Measurements from ENCODE around the gene GAPT. TPM values are rescaled to one million over a fixed set of nuclear protein-coding genes. Genes with fewer than 3 reads are reported as not detected.

GAPT gene
- total RNA-seq, 1 experiment from 2014 or later: not detected

- Histone ChIP-seq H3K27ac (peak overlapping the region; percentile 96), H3F3A (ENCODE audit: insufficient read depth, low read depth) (peaks cover 93% of the 10 kb centered on the region), H3K9me3 (ENCODE audit: insufficient read depth, low read depth) (no peaks in the 10 kb centered on the region), H3K36me3 (ENCODE audit: low read depth) (peaks cover 87% of the 10 kb centered on the region), H3K4me1 (replicated peaks; ENCODE audit: insufficient read depth) (peaks cover 38% of the 10 kb centered on the region), H3K9me2 (ENCODE audit: insufficient read depth) (no peaks in the 10 kb centered on the region), H3K27me3 (ENCODE audit: insufficient read depth, low read depth) (no peaks in the 10 kb centered on the region), H2AFZ (no peak overlapping the region), H4K20me1 (ENCODE audit: insufficient read depth) (peaks cover 51% of the 10 kb centered on the region), H3K79me2 (ENCODE audit: low read depth) (peaks cover 70% of the 10 kb centered on the region), H3K4me2 (peak overlapping the region; percentile 92), H3K4me3 (peak overlapping the region; percentile 90)
- no peak for DNase-seq
- CTCF ChIA-PET: no interaction called here
- intact Hi-C loops (cut with micrococcal nuclease; ENCODE audit: unreplicated experiment): no loop called here
- no peak for TF ChIP-seq EZH2 (IDR thresholded peaks at IDR 0.05; ENCODE audit: low read depth)
- TF ChIP-seq, protein P1, sequence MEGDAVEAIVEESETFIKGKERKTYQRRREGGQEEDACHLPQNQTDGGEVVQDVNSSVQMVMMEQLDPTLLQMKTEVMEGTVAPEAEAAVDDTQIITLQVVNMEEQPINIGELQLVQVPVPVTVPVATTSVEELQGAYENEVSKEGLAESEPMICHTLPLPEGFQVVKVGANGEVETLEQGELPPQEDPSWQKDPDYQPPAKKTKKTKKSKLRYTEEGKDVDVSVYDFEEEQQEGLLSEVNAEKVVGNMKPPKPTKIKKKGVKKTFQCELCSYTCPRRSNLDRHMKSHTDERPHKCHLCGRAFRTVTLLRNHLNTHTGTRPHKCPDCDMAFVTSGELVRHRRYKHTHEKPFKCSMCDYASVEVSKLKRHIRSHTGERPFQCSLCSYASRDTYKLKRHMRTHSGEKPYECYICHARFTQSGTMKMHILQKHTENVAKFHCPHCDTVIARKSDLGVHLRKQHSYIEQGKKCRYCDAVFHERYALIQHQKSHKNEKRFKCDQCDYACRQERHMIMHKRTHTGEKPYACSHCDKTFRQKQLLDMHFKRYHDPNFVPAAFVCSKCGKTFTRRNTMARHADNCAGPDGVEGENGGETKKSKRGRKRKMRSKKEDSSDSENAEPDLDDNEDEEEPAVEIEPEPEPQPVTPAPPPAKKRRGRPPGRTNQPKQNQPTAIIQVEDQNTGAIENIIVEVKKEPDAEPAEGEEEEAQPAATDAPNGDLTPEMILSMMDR (conservative IDR thresholded peaks at IDR 0.05): no peak
- BruUV-seq (replicated peaks): no TSS peak
- POLR2A ChIA-PET (ENCODE audit: unreplicated experiment): interaction anchor here (0.8 kb wide), 1 partner anchor 613 kb away, joined by 8 read pairs; no protein-coding TSS in a partner anchor
Measured at GRCh38 chr5:58455066-58455465, 36.2 kb upstream of the GAPT start.

- H3K27ac ChIP-seq: peak overlapping the region; percentile 96
- peaks cover 70% of the 10 kb centered on the region for H3K79me2 ChIP-seq (ENCODE audit: low read depth)
- no peaks in the 10 kb centered on the region for H3K9me2 ChIP-seq (ENCODE audit: insufficient read depth)
- H3K4me2 ChIP-seq: peak overlapping the region; percentile 92
- H3K4me1 ChIP-seq (replicated peaks; ENCODE audit: insufficient read depth): peaks cover 38% of the 10 kb centered on the region
- DNase-seq: no peak
- no peaks in the 10 kb centered on the region for H3K9me3 ChIP-seq (ENCODE audit: insufficient read depth, low read depth)
- POLR2A ChIA-PET (ENCODE audit: unreplicated experiment): interaction anchor here (0.7 to 0.8 kb wide), 2 partner anchors 613 to 625 kb away, joined by 4 to 8 read pairs; no protein-coding TSS in a partner anchor
- H3F3A ChIP-seq (ENCODE audit: insufficient read depth, low read depth): peaks cover 88% of the 10 kb centered on the region
- H3K36me3 ChIP-seq (ENCODE audit: low read depth): peaks cover 83% of the 10 kb centered on the region
- peaks cover 51% of the 10 kb centered on the region for H4K20me1 ChIP-seq (ENCODE audit: insufficient read depth)
- peak overlapping the region; percentile 90 for H3K4me3 ChIP-seq
- H2AFZ ChIP-seq: no peak overlapping the region
- TF ChIP-seq, protein P1 (conservative IDR thresholded peaks at IDR 0.05): no peak
- no peak for TF ChIP-seq EZH2 (IDR thresholded peaks at IDR 0.05; ENCODE audit: low read depth)
- BruUV-seq (replicated peaks): no TSS peak
- H3K27me3 ChIP-seq (ENCODE audit: insufficient read depth, low read depth): no peaks in the 10 kb centered on the region
- intact Hi-C loops (cut with micrococcal nuclease; ENCODE audit: unreplicated experiment): no loop called here
- CTCF ChIA-PET: interaction anchor here (0.6 kb wide), 1 partner anchor 381 kb away, joined by 3 read pairs; no protein-coding TSS in a partner anchor
Measured at GRCh38 chr5:58455480-58455879, 35.8 kb upstream of the GAPT start.

DNA sequence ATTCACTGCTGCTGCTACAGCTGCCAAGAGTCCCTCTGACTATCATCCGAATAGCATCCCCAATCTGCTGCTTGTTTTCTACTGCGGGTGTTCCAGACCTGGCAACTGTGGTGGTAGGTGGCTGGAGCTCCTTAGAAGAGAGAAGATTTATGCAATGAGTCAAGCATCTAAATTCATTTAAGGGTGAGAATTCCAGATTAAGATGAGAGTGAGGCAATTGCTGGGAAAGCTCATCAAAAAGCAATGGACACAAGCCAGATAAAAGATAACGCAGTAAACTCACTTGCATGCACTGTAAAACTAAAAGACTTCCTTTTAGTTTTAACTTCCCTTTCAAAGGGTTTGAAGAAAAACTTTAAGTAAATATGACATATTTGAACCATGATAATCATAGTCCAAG, 35.2 kb upstream of the GAPT start:
- no peaks in the 10 kb centered on the region for H3K9me2 ChIP-seq (ENCODE audit: insufficient read depth)
- TF ChIP-seq, protein P1 (conservative IDR thresholded peaks at IDR 0.05): no peak
- TF ChIP-seq EZH2 (IDR thresholded peaks at IDR 0.05; ENCODE audit: low read depth): no peak
- H3K27ac ChIP-seq: peak overlapping the region; percentile 96
- H3K36me3 ChIP-seq (ENCODE audit: low read depth): peaks cover 78% of the 10 kb centered on the region
- peaks cover 51% of the 10 kb centered on the region for H4K20me1 ChIP-seq (ENCODE audit: insufficient read depth)
- intact Hi-C loops (cut with micrococcal nuclease; ENCODE audit: unreplicated experiment): no loop called here
- H3K4me2 ChIP-seq: peak overlapping the region; percentile 92
- no peak overlapping the region for H2AFZ ChIP-seq
- H3F3A ChIP-seq (ENCODE audit: insufficient read depth, low read depth): peaks cover 83% of the 10 kb centered on the region
- BruUV-seq (replicated peaks): no TSS peak
- ChIA-PET CTCF (interaction anchor here (0.6 kb wide), 1 partner anchor 380 kb away, joined by 3 read pairs; no protein-coding TSS in a partner anchor), POLR2A (ENCODE audit: unreplicated experiment) (interaction anchor here (0.7 to 0.9 kb wide), 2 partner anchors 606 to 626 kb away, joined by 3 to 4 read pairs; no protein-coding TSS in a partner anchor)
- peaks cover 38% of the 10 kb centered on the region for H3K4me1 ChIP-seq (replicated peaks; ENCODE audit: insufficient read depth)
- H3K9me3 ChIP-seq (ENCODE audit: insufficient read depth, low read depth): no peaks in the 10 kb centered on the region
- H3K79me2 ChIP-seq (ENCODE audit: low read depth): peaks cover 70% of the 10 kb centered on the region
- DNase-seq: no peak
- peak overlapping the region; percentile 90 for H3K4me3 ChIP-seq
- no peaks in the 10 kb centered on the region for H3K27me3 ChIP-seq (ENCODE audit: insufficient read depth, low read depth)

Data from PC-9 (cell line).